Rectal smooth muscle tissue (tissue), 1 donor: ENCODE data around the gene BORCS8.

Source experiments
- H3K27ac ChIP-seq: one replicate; pipeline ENCODE4 v1.7.0; 2013; ENCODE audit warnings: low read depth, low read length, inconsistent platforms
- H3K27me3 ChIP-seq: one replicate; pipeline ENCODE4 v1.7.0; 2013; ENCODE audit warnings: low read length; ENCODE audit not compliant: control insufficient read depth, insufficient read depth
- H3K36me3 ChIP-seq: one replicate; pipeline ENCODE4 v1.7.0; 2013; ENCODE audit warnings: low read length; ENCODE audit not compliant: control insufficient read depth, insufficient read depth
- H3K4me1 ChIP-seq: one replicate; pipeline ENCODE4 v1.7.0; 2013; ENCODE audit warnings: low read length; ENCODE audit not compliant: control insufficient read depth, insufficient read depth
- H3K4me3 ChIP-seq: one replicate; pipeline ENCODE4 v1.7.0; 2013; ENCODE audit warnings: low read length
- H3K9ac ChIP-seq: one replicate; pipeline ENCODE4 v1.7.0; 2013; ENCODE audit warnings: low read length

The BORCS8 gene

DNA sequence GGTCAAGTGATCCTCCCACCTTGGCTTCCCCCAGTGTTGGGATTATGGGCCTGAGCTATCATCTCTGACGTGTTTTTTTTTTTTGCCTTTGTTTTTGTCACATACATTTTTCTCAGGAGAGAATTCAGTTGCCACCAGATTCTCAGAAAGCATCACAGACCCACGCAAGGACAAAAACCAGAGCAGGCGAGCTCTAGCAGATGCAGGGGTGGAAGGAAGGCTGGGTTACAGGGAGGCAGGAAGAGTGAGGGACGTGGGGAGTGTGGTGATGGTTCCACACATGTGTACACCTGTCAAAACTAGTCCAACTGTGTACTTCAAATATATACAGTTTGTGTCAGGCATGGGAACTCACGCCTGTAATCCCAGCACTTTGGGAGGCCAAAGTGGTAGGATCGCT is 58.0 kb downstream of the BORCS8 start:
- Histone ChIP-seq H3K9ac (no peak overlapping the region), H3K4me1 (peaks cover 4% of the 10 kb centered on the region), H3K27me3 (no peaks in the 10 kb centered on the region), H3K27ac (no peak overlapping the region), H3K4me3 (no peak overlapping the region), H3K36me3 (peaks cover 7% of the 10 kb centered on the region)

DNA sequence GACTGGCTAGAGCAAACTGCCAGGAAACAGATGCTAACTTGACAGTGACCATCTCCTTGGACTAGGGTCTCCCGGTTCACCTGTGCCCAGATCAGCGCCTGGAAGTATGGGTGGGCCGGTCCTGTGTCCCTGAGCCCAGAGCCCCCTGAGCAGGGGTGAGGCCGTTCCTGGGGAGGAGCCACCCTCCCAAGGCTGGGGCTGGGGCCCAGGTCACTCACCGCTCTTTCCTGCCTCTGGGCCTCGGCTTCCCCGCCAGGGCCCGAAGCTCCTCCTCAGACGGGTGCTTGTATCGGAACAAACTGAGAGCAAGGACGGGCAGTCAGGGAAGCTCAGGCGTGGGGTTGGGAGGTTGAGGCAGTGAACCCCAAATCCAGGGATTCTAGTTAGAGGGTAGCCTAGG is 59.0 kb downstream of the BORCS8 start:
- H3K27ac ChIP-seq: no peak overlapping the region
- peaks cover 7% of the 10 kb centered on the region for H3K36me3 ChIP-seq
- H3K4me1 ChIP-seq: peaks cover 4% of the 10 kb centered on the region
- H3K9ac ChIP-seq: no peak overlapping the region
- no peaks in the 10 kb centered on the region for H3K27me3 ChIP-seq
- H3K4me3 ChIP-seq: no peak overlapping the region

DNA sequence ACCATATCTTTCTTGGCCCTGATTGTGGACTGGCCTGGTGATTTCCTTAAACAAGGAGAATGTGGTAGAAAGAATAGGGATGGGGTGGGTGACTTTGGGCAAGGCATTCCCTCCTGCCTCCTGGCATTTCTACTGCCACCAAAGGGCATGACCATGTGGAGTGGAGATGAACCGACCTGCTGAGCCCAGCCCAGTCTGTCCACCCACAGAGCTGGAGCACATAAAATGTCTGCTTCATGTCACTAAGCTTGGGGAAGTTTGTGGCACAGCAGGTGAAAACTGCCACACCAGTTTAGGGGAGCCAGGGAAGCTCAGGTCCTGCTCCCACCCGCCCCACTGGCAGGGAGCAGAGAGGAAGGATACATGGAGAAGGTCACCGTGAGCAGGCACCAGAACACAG is 60.0 kb downstream of the BORCS8 start:
- H3K36me3 ChIP-seq: peaks cover 7% of the 10 kb centered on the region
- no peak overlapping the region for H3K4me3 ChIP-seq
- no peaks in the 10 kb centered on the region for H3K4me1 ChIP-seq
- H3K27ac ChIP-seq: no peak overlapping the region
- H3K9ac ChIP-seq: no peak overlapping the region
- no peaks in the 10 kb centered on the region for H3K27me3 ChIP-seq
